HL-60 (cell line): ENCODE measurements around the gene DCP1B.

Source experiments
- DNase-seq, 2 experiments: peaks; one replicate each; pipeline ENCODE4 v3.0.0-alpha.2; 2010 to 2020; ENCODE audit warnings: low read depth in 1 of 2, low spot score in 1 of 2
- H3K27ac ChIP-seq: fragments of 250-450 bp; sonication (Bioruptor Pico); replicated peaks from 2 replicates; pipeline ENCODE4 v1.5.1; 2020; ENCODE audit warnings: mild to moderate bottlenecking, moderate library complexity
- H3K27me3 ChIP-seq: fragments of 250-450 bp; sonication (Bioruptor Pico); 2 replicates; pipeline ENCODE4 v1.5.1; 2021; ENCODE audit warnings: mild to moderate bottlenecking, moderate library complexity; ENCODE audit not compliant: insufficient read depth, poor library complexity, severe bottlenecking
- H3K4me3 ChIP-seq: replicated peaks from 2 replicates; pipeline ENCODE4 v1.5.1; 2011; ENCODE audit warnings: mild to moderate bottlenecking, control low read depth, low read length; ENCODE audit not compliant: insufficient read depth
- GABPA ChIP-seq: IDR thresholded peaks from 2 replicates; pipeline ENCODE4 v1.6.1; 2012; ENCODE audit warnings: low read depth
- POLR2AphosphoS5 ChIP-seq: IDR thresholded peaks from 2 replicates; pipeline ENCODE4 v1.6.1; 2012; ENCODE audit warnings: low read depth
- SPI1 ChIP-seq: IDR thresholded peaks from 2 replicates; pipeline ENCODE4 v1.6.1; 2012; ENCODE audit warnings: low read depth, mild to moderate bottlenecking, borderline replicate concordance
- TF ChIP-seq, protein P1 (sequence below): IDR thresholded peaks from one replicate; pipeline ENCODE4 v1.5.1; 2011; ENCODE audit warnings: low read length, control low read depth, inconsistent platforms; ENCODE audit not compliant: insufficient read depth
- TF ChIP-seq, protein P2 (sequence below): IDR thresholded peaks from 2 replicates; pipeline ENCODE4 v1.6.1; 2012; ENCODE audit warnings: low read depth; ENCODE audit not compliant: insufficient replicate concordance

The DCP1B gene

GRCh38 chr12:2013527-2014223 lies 9.4 kb upstream of the DCP1B start:
- no peaks in the 10 kb centered on the region for H3K27me3 ChIP-seq
- H3K27ac ChIP-seq: no peak overlapping the region
- DNase-seq: no peak
- no peak overlapping the region for H3K4me3 ChIP-seq
- TF ChIP-seq, protein P1, sequence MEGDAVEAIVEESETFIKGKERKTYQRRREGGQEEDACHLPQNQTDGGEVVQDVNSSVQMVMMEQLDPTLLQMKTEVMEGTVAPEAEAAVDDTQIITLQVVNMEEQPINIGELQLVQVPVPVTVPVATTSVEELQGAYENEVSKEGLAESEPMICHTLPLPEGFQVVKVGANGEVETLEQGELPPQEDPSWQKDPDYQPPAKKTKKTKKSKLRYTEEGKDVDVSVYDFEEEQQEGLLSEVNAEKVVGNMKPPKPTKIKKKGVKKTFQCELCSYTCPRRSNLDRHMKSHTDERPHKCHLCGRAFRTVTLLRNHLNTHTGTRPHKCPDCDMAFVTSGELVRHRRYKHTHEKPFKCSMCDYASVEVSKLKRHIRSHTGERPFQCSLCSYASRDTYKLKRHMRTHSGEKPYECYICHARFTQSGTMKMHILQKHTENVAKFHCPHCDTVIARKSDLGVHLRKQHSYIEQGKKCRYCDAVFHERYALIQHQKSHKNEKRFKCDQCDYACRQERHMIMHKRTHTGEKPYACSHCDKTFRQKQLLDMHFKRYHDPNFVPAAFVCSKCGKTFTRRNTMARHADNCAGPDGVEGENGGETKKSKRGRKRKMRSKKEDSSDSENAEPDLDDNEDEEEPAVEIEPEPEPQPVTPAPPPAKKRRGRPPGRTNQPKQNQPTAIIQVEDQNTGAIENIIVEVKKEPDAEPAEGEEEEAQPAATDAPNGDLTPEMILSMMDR: no peak

DNA sequence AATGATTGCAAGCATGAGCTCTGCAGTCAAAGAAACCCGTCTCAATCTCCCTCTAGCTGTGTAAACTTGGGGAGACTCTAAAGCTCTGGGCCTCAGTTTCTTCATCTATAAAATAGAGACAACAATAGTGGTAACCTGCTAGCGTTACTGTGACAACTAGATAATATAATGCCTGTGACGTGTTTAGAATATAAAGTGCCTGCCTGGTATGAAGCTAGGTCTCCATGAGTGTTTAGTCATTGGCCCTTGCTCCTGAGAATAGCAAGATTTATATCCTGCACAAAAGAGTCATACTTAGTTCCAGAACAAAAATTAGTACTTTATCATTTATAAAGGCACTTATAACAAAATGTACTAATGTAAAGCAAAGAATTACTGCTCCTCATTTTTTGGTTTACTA lies 8.8 kb upstream of the DCP1B start:
- no peak for DNase-seq
- TF ChIP-seq SPI1 (no peak), POLR2AphosphoS5 (no peak)
- TF ChIP-seq, protein P1: no peak
- no peak overlapping the region for H3K4me3 ChIP-seq
- H3K27ac ChIP-seq: no peak overlapping the region
- no peaks in the 10 kb centered on the region for H3K27me3 ChIP-seq

DNA sequence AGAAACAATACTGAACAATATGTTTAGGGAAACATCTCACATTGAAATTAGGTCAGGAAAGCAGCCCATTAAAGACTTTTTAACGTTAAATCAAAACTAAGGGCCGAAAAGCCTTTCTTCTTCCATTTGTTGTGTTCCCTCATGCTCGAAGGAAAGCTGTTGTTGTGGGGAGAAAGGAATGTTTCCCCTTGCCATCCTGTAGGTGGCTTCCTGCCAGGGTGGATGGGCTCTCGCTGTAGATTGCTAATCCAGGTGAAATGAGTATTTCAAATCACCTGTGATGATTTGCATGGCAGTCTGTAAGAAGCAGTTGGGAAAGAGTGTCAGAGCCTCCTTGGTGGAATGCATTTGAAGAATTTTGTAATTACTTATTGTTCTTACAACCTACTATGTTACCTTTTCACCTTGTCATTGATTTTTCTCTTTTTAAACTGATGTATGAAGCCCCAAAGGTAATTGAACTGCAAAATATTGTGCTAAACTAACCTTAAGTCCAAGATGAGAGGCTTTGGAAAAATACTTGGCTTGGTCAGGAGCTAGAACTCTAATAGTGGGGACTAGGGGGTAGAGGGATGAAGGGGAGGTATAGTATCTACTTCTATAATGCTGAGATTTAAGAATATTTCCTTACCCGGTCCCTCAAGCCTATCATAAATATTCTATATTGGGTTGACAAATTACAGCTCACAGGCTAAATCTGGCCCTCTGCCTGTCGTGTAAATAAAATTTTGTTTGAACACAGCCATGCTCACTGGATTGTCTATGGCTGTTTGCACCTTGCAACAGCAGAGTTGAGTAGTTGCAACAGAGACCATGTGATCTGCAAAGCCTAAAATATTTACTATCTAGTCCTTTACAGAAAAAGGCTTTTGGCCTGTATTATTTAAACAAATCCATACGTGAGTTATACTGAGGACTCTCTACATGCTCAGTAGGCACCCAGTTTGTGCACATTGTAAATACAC lies 7.7 kb upstream of the DCP1B start:
- Histone ChIP-seq H3K27me3 (no peaks in the 10 kb centered on the region), H3K27ac (no peak overlapping the region), H3K4me3 (no peak overlapping the region)
- no peak for DNase-seq
- TF ChIP-seq, protein P2, sequence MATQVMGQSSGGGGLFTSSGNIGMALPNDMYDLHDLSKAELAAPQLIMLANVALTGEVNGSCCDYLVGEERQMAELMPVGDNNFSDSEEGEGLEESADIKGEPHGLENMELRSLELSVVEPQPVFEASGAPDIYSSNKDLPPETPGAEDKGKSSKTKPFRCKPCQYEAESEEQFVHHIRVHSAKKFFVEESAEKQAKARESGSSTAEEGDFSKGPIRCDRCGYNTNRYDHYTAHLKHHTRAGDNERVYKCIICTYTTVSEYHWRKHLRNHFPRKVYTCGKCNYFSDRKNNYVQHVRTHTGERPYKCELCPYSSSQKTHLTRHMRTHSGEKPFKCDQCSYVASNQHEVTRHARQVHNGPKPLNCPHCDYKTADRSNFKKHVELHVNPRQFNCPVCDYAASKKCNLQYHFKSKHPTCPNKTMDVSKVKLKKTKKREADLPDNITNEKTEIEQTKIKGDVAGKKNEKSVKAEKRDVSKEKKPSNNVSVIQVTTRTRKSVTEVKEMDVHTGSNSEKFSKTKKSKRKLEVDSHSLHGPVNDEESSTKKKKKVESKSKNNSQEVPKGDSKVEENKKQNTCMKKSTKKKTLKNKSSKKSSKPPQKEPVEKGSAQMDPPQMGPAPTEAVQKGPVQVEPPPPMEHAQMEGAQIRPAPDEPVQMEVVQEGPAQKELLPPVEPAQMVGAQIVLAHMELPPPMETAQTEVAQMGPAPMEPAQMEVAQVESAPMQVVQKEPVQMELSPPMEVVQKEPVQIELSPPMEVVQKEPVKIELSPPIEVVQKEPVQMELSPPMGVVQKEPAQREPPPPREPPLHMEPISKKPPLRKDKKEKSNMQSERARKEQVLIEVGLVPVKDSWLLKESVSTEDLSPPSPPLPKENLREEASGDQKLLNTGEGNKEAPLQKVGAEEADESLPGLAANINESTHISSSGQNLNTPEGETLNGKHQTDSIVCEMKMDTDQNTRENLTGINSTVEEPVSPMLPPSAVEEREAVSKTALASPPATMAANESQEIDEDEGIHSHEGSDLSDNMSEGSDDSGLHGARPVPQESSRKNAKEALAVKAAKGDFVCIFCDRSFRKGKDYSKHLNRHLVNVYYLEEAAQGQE: no peak

GRCh38 chr12:2009623-2010022 lies 5.4 kb upstream of the DCP1B start:
- no peak for DNase-seq
- Histone ChIP-seq H3K27ac (no peak overlapping the region), H3K27me3 (no peaks in the 10 kb centered on the region), H3K4me3 (no peak overlapping the region)
- TF ChIP-seq POLR2AphosphoS5 (no peak), SPI1 (no peak), GABPA (no peak)
- TF ChIP-seq, protein P1: no peak
- TF ChIP-seq, protein P2: no peak
